NCI-H1105 treated with DMSO at 0.1 percent for 48 hours (cell line): ENCODE results near the gene WDR36.

Experiments
- DNase-seq: peaks from one replicate; lab custom pipeline; 2025; lab: John Stamatoyannopoulos, UW

The WDR36 gene

DNA sequence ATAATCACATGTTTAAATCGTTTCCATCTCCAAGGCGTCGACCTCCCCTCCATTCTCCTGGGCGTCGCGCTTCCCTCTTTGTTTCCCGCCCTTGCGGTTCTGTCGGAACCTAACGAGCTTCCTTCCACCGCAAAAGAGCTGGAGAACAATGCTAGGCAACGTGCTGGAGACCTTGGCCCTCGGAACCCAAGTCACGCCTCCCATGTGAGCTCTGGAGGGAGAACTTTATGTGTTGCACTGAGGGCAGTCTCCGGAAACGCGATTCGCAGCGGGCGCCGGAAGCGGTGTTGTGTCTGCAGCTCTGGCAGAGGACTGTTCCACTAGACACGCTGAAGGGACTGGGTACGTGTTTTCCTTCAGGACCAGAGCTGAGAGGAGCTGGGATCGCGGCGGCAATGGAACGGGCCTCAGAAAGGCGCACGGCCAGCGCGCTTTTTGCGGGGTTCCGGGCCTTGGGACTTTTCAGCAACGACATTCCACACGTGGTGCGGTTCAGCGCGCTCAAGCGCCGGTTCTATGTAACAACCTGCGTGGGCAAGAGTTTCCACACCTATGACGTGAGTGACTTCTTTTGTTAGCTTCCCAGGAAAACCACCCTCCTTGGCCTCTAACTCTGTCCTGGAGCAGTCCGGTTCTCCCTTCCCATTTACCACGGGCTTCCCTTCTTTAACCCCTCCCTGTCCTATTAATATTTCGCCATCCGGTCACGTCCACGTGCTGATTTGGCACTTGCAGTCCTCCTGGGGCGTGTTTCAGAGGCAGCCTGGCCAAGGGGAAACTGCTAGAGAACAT lies at the start of gene WDR36:
Gene WDR36 (plus strand): TSS at position 287 of the 792 bp plus-strand sequence. CDS start 109 bp downstream, at position 396.
- peak; percentile 80 for DNase-seq

DNA sequence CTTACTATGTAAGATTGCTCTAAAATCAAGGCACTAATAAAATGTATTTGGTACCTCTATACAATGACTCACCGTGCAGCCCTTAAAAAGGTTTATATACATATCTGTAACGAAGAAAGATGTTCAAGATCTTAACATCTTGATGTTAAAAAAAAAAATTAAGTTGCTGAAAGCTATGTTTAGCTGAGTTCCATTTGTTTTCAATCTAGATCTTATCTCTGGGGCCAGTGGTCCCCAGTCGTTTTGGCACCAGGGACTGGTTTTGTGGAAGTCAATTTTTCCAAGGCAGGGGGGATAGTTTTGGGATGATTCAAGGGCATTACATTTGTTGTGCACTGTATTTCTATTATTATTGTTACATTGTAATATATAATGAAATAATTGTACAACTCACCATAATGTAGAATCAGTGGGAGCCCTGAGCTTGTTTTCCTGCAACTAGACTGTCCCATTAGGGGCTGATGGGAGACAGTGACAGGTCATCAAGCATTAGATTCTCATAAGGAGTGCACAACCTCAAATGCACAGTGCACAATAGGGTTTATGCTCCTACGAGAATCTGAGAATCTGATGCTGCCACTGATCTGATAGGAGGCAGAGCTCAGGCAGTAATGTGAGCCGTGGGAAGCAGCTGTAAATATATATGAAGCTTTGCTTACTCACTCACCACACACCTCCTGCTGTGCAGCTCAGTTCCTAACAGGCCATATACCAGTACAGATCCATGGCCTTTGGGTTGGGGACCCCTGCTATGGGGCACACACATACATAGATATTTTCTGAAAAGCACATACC lies 48.2 kb upstream of the WDR36 start:
- no peak for DNase-seq

DNA sequence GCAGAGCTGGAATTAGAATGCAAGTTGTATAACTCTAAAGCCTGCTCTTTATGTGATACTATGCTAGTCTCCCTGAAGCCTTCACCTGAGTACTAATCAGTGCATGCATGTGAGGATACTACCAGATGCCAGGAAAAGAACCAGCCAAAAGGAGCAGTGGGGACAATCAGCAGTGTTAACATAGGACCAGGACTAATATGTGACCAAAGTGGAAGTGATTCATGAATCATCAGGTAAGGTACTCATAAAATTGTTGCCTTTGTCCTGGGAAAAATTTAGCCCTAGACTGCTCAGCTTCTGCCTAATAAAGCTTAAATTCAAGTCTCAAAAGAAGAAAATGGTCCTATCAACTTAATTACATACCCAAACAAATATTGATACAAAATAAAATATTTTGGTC lies 34.1 kb upstream of the WDR36 start:
- DNase-seq: no peak

DNA sequence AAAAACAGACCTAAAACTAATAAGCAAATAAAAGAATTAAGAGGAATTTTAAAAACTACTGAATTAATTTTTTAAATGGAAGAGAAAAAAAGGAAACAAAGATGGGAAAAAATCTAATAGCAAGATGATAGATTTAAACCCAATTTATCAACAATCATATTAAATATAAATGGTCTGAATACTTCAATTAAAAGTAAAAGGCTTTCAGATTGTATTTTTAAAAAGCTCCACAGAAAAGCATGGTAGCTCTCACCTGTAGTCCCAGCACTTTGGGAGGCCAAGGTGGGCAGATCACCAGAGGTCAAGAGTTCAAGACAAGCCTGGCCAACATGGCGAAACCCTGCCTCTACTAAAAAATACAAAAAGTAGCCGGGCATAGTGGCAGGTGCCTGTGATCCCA lies 32.0 kb upstream of the WDR36 start:
- no peak for DNase-seq

DNA sequence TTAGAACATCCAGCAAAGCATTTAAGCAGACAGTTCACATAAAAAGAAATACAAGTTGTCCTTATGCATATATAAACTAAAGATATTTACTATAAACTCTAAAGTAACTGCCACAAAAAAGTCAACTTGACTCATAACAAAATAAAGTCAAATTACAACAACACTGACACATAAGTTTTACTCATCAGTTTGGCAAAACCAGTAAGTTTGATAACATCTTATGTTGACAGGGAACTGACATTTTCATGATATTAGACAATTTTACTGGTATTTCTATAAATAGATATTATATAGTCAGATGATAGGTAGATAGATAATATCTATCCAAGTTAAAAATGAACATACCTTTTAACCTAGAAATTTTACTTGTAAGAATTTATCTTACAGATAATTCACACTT lies 30.5 kb upstream of the WDR36 start:
- no peak for DNase-seq

DNA sequence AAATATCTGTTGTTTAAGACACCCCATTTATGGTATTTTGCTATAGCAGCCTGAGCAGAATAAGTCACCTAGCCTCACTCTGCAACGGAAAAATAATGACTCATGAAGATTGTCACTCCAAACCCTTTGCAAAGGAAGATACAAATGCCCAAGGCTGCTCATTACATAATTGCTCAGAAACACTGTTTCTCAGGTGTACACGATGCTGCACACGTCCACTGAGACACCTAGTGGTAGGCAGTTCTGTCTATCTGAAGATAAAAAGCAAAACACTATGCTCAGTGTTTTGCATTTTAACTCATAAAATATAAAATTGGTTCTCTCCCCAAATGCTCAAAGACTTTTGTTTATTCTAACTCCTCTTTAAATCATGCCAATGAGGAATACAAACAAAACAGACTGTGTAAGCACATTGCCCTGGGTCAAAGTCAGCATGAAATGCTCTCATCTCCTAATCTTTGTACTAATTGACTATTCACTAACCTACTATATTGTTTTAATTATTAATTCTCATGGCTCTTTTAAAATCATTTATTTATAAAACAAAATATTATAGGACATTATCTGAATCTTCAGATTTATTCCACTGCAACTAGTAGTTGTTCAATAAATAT lies 28.3 kb upstream of the WDR36 start:
- peak; percentile 18 for DNase-seq

DNA sequence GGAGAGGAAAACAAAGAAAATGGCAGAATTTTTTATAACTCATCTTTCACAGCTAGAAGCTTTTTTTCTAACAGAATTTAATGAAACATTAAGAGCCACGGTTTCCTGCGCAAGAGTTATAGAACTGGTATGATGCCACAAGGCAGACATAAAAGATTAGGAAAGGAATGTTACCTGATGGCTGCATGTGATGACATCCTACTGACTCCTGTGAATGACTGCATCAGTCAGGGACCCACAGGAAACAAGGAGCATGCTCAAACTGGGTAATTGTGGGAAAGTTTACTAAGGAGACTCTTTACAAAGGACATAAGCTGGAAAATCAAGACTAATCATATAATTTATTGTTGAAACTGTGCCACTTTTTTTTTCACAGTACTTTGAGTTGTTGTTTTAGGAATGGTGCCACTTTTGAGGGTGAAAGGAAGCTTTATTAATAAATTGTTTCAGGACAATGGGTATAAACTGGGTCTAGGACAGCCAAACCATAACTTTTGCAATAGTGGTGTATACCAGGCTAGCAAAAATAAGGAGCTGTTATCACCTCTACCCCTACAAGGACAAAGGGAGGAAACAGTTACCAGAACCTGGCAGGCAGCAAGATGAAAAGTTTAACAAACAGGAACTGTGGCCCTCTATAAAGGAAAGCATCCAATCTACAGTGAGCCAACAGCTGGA lies 25.7 kb upstream of the WDR36 start:
- no peak for DNase-seq

DNA sequence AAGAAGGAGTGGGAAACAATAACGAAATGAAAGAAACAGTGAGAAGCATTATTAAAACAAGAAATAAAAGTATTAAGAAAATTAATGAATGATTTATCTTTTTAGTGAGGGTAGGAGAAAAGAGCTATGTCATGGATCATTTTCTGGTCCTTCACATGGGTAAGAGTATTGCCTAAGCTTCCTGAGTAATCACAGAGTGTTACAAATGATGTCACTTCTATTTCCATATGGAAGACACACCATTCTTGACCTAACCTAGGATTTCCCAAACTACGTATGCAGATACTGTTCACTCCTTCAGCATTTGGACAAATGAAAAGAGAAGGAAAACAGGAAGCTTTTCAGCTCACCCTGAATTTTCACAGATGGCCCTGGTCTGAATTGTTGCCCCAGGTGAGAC lies 23.9 kb upstream of the WDR36 start:
- no peak for DNase-seq

DNA sequence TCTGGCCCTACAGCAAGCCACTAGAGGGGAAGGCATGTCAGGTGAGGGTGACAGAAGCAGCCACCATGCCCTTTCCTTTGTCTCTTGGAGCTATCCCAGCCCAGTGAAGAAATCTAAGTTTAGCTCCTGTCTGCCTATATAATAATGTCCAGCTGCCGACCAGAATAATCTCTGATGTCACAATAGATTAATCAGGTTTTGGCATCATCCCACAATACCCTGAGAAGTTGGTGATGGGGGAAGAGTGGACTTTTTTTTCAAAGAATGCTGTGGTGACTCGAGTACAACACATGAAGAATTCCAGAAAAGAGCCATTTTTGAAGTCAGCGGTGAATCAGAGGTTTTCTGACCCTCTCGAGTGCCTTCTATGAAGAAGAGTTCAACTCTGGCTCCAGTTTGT lies 22.3 kb upstream of the WDR36 start:
- DNase-seq: no peak

DNA sequence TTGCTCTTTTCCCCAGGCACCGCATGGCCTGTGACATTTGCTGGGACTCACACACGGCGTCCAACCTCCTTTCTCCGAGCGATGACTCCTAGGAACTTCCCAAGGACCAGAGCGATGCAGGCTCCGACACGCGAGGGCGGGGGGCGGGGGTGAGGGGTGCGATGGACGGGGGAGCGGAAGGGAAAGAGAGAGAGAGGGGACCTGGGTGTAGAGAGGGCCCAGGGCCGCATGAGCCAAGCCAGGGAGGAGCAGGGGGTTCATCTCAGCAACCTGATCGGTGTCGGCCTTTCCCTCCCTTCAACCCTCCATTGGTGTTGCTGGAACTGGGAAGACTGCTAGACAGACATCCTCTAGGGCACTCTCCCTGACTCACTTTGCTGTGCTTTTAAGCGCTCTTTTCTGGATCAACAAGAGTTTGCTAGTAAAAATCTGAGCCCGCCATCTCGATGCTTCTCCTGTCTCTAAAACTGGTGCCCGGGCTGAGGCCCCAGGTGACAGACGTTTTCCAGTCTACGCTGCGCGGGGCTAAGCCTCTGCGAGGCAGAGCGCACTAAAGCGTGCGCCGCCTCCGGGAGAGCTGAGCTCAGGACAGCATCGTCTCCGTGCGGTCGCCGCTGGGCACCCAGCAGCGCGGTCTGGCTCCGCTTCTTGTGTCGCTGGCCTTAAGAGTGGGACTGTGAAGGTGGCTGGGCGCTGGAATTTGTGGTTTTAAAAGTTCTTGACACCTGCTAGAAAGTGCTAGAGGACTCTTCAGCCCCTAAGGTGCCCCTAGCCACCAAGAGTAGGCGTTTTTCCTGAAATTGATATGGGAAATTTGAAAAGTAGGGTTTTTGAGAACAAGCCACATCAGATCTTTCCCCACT lies 21.6 kb upstream of the WDR36 start:
- DNase-seq: no peak

DNA sequence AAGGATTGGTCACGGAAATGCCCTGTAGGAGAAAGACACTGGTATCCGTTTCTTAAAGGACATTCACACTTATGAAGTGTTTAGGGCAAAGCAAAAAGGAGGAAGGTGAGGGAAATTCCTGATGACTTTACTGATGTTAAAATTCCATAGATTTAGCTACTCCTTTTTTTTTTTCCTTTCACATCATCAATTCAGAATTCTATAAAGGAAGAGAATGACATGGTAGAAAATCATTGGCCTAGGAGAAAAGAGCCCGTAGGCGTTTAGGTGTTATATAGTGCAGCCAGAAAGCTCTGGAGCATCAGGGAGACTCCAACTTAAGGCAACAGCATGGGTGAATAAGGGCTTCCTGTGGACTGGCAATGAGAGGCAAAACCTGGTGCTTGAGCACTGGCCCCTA lies 20.7 kb upstream of the WDR36 start, which contains the start of gene TSLP:
Gene TSLP (plus strand): TSS at position 301 of the 400 bp plus-strand sequence. CDS start 178 bp downstream, outside the sequence.
- no peak for DNase-seq

DNA sequence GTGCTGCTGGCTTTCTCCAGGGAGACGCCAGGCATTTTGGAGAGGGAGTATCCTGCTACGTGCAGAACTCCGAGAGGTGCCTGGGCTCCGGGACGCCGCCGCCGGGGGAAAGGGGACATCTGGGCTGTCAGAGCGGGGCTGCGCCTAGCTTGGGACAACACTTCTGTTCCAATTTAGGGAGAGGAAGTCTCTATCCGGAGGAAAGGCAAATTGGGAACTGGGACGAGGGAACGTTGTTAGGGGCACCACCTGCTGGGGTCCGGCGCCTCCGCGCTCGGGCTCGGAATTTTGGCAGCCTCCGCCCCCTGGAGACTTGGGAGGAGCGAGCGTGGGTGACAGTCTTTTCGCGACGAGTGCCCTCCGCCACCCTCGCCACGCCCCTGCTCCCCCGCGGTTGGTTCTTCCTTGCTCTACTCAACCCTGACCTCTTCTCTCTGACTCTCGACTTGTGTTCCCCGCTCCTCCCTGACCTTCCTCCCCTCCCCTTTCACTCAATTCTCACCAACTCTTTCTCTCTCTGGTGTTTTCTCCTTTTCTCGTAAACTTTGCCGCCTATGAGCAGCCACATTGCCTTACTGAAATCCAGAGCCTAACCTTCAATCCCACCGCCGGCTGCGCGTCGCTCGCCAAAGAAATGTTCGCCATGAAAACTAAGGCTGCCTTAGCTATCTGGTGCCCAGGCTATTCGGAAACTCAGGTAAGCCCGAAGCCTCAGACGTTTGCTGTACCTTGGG lies 19.0 kb upstream of the WDR36 start:
- DNase-seq: peak; percentile 42

DNA sequence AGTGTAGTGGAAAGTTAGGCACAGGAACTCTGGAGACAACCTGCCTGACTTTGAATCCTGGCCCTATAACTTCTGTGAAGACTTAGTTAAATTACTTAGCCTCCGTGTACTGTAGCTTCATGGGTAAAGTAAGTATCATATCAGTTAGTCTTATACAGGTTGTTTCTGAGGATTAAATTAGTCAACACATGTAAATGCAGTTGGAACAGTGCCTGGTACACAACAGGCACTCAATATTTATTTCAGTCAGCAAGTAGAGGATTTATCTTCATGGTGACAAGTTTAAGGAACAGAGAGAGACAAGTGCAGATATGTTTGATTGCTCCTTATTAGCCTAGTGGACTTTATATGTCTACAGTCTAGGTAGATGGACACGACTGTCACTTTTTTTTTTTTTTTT lies 17.9 kb upstream of the WDR36 start:
- no peak for DNase-seq

DNA sequence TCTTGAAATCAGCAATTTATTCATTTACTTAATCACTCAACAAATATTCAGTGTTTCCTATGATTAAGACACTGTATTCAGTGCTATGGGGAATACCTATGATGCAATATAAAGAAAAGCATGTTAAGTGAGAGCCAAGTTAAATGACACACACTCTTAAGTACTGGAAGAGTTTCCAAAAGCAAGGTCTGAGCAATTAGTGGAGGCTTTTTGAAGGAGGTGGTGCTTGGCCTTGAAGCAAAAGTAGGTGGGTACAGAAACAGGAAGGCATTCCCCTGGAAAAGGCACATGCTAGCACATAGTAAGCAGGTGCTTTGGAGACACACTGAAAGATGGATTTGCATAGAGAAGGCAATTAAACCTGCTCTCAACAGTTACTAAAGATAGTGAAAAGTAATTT lies 16.6 kb upstream of the WDR36 start:
- DNase-seq: no peak

DNA sequence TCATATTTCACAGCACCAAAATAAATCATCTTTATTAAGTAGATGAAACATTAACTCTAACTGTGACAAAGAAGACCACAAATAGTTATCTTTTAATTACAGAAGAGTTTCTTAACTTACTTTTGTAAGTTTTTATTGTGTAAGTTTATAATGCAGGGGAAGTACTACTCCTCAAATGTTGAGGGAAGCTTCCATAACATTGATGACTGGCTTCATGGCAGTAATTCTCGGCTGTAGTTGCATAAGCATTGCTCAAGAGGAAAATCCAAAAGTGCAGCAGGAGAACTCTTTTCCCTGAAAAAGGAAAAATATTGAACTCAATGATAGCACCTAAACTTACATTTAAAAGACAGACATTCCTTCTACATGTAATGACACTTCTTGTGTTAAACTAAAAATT lies 16.1 kb upstream of the WDR36 start:
- no peak for DNase-seq

DNA sequence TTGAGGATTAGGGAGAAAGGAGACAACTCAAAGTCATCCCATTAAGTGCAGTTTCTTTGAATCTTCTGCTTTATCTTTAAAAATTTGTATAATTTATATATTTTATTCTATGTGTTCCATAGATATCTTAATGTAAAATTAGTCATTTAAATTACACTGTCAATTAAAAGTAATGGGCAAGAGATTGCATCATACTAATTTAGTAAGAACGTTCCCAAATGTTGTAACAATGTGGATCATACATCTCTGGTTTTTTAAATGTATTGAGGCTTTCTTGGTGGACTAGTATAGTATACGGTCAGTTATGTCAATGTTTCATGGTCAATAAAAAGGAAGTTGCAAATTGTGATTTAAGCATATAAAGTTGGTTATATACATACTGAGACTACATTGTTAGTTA lies 14.5 kb upstream of the WDR36 start:
- DNase-seq: no peak

DNA sequence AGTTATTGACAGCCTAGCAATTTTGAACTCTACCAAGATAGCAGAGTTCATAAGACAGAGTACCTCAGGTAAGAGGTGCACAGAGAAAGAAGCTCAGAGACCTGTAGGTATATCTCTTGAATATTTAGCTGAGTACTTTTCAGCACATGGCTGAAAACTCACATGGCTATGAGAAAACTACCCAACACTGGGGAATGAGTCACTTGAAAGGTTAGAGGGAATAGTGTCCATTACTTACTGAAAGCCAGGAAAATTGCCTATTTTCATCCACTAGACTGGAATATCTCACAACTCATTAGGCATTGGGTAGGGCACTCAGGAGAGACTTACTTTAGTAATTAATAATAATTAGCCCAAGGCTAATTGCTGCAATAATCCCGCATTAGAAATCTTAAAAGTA lies 12.3 kb upstream of the WDR36 start:
- no peak for DNase-seq

DNA sequence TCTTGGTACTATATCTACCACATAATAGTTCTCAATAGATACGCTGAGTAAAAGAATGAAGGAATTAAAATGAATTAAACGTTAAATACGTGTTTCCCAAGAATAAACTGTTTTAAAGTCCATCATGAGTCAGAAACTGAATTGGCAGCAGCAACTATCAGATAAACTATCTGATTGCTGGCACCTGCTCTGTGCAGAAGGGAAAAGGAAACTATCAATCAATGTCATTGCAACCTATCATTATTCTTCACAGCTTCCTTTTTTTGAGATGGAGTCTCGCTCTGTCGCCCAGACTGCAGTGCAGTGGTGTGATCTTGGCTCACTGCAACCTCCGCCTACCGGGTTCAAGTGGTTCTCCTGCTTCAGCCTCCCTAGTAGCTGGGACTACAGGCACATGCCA lies 8.8 kb upstream of the WDR36 start:
- DNase-seq: no peak

DNA sequence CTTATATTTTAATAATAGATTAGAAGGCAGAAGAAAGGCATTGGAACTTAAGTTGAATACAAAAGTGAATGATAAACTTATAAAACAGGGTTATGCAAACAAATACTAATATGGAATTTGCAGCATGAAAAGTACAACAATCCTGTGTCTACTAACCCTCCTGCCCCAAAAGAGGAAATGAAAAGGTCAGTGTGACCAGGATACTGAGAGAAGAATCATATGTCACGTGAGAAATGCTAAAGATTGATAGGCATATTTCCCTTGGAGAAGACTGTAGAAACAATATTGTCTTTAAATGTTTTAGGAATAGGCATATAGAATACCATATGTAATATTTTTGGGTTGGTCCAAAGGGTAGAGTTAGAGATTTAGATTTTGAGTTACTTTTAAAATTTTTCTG lies 3.8 kb downstream of the WDR36 start:
- DNase-seq: no peak

DNA sequence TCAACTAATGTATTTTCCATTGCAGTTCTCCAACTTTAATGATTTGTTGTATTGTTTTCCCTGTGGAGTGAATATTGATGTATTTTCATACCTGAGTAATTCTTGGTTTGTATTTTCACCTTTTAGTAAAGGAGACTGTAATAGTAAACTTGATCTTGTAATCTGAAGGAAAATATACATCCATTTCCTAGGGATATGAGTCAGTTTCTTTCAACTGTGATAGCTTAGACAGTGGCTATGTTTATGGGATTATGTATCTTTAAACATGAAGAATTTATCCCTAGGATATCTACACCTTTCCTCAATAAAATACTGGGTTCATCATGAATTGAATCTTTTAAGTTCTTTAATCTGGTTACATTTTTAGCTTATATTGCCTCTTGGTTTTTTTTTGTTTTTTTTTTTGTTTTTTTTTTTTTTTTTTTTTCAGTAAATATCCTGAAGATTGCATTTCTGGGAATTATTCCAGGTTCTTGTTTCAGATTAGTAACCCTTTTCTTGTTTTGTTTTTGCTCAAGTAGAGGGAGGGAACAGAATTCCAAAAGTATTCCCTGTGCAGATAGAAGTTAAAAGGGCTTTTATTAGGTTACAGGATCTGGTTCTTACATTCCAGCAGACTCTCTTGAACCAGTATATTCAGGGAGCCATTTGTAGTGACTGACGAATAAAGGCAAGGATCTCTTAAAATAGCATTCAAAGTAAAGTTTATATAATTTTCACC lies 7.1 kb downstream of the WDR36 start:
- DNase-seq: no peak
